HepG2 (cell line): Measurements from ENCODE around the gene ZNF844. TPM values are rescaled to one million over a fixed set of nuclear protein-coding genes. Genes with fewer than 3 reads are reported as not detected.

Experiments
- AGO1 ChIP-seq: fragments of 200-400 bp; formaldehyde crosslinking; IDR thresholded peaks from 2 replicates; pipeline ENCODE4 v1.6.1; 2017; ENCODE audit warnings: mild to moderate bottlenecking, low read depth, low read length, moderate library complexity; ENCODE audit not compliant: poor library complexity, severe bottlenecking
- ERF ChIP-seq: IDR thresholded peaks from 2 replicates; pipeline ENCODE4 v1.6.1; 2018; ENCODE audit warnings: missing biosample characterization, missing genetic modification reagents
- GABPB1 ChIP-seq: IDR thresholded peaks from 2 replicates; pipeline ENCODE4 v1.6.1; 2016; ENCODE audit warnings: mild to moderate bottlenecking, missing genetic modification reagents, moderate library complexity, missing compliant biosample characterization
- MED8 ChIP-seq: sonication (generic); formaldehyde crosslinking; IDR thresholded peaks from 2 replicates; pipeline ENCODE4 v1.8.1; 2023; ENCODE audit warnings: mild to moderate bottlenecking, missing genetic modification reagents; ENCODE audit not compliant: insufficient replicate concordance
- MEIS2 ChIP-seq: sonication (generic); formaldehyde crosslinking; IDR thresholded peaks from 2 replicates; pipeline ENCODE4 v1.9.0; 2021; ENCODE audit warnings: mild to moderate bottlenecking, missing genetic modification reagents
- NR1H2 ChIP-seq: sonication (generic); formaldehyde crosslinking; IDR thresholded peaks from 2 replicates; pipeline ENCODE4 v1.8.1; 2022; ENCODE audit warnings: low read depth, missing genetic modification reagents, borderline replicate concordance
- SOX6 ChIP-seq, 2 experiments: fragments of 450-650 bp in 1 of 2; sonication (generic) in 1 of 2; formaldehyde crosslinking in 1 of 2; IDR thresholded peaks; 2 replicates each; pipeline versions ENCODE4 v1.4.0 to v1.6.1; 2017 to 2020; ENCODE audit warnings: antibody characterized with exemption in 1 of 2, mild to moderate bottlenecking in 1 of 2, missing genetic modification reagents in 1 of 2
- STAT6 ChIP-seq: sonication (generic); formaldehyde crosslinking; IDR thresholded peaks from 2 replicates; pipeline ENCODE4 v1.4.0; 2020; ENCODE audit warnings: missing genetic modification reagents, mild to moderate bottlenecking, borderline replicate concordance
- ZC3H13 ChIP-seq: sonication (generic); formaldehyde crosslinking; IDR thresholded peaks from 2 replicates; pipeline ENCODE4 v1.8.1; 2023; ENCODE audit warnings: mild to moderate bottlenecking, missing genetic modification reagents, moderate library complexity
- ZNF143 ChIP-seq: sonication (generic); formaldehyde crosslinking; IDR thresholded peaks from 2 replicates; pipeline ENCODE4 v1.4.0; 2020; ENCODE audit warnings: missing genetic modification reagents
- ZNF317 ChIP-seq: sonication (generic); formaldehyde crosslinking; IDR thresholded peaks from 2 replicates; pipeline ENCODE4 v1.5.0; 2020; ENCODE audit warnings: mild to moderate bottlenecking, missing genetic modification reagents
- polyA plus RNA-seq, 8 experiments: library from polyadenylated mRNA; depleted of rRNA in 3 of 8; stranded (reverse) in 7 of 8; unstranded in 1 of 8; fragments of >200 nt; fragmentation: Illumina TruSeq in 4 of 8; extraction: Trizol in 4 of 8; gene quantifications; 2 replicates each; pipeline versions ENCODE4 v1.2.1 to v1.2.3, GENCODE V29; 2011 to 2016; ENCODE audit warnings: low read depth in 4 of 8, missing spikeins in 1 of 8, mixed read lengths in 1 of 8; ENCODE audit not compliant: insufficient read depth in 1 of 8
- total RNA-seq, 5 experiments: library from RNA; depleted of rRNA; stranded (reverse); fragments of >200 nt; fragmentation: Illumina TruSeq; extraction: Trizol; gene quantifications; 2 replicates each; pipeline ENCODE4 v1.2.3, GENCODE V29; 2016; ENCODE audit warnings: low read depth in 1 of 5
- TF ChIP-seq, protein P1 (sequence below): sonication (generic); formaldehyde crosslinking; IDR thresholded peaks from 2 replicates; pipeline ENCODE4 v1.9.0; 2021; ENCODE audit warnings: mild to moderate bottlenecking, missing genetic modification reagents
- TF ChIP-seq, protein P2 (sequence below): sonication (generic); formaldehyde crosslinking; IDR thresholded peaks from 2 replicates; pipeline ENCODE4 v1.8.0; 2022; ENCODE audit warnings: mild to moderate bottlenecking, missing genetic modification reagents, moderate library complexity
- TF ChIP-seq, protein P3 (sequence below): sonication (generic); formaldehyde crosslinking; IDR thresholded peaks from 2 replicates; pipeline ENCODE4 v1.5.1; 2020; ENCODE audit warnings: mild to moderate bottlenecking, moderate library complexity, missing genetic modification reagents

The ZNF844 gene
- total and polyA plus RNA-seq, 2 of the 13 experiments (the other 11 are each of a cell fraction or from before 2014, with no cell fraction given), result 1.0 to 3.2 TPM

DNA sequence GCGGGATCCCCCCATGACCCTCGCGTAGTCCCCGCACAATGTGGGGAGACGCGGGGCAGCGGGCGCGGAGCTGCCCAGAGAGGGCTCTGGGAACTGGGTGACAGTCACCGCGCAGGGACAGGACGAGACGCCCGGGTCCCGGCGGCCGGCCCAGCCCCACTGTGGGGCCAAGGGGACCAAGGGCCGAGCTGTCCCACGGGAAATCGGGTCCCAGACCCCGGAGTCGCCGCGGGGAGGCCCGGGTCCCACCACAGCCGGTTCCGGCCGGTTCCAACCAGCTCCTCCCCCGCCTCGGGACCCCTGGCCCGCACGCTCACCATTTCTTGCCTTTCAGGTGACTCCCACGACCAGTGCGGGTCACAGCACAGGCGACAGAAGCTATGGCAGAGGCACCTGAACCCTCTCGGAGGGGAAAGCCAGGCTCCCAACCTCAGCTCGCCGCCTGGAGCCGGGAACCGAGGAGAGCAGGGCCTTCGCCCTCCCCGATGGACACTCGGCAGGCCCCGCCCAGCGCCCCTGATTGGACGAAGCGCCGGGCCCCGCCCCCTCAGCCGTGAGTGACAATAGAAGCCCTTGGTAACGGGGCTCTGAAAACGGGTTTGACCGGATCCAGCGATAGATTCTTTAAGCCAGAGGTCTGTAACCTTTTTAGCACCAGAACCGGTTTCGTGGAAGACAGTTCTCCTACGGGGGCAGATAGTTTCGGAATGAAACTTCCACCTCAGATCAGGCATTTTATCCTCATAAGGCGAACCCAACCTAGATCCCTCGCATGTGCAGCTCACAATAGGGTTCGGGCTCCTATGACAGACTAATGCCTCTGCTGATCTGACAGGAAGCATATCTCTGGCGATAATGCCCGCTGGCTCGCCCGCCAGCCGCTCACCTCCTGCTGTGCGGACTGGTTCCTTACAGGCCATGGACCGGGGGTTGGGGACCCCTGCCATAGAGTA, 29.0 kb upstream of the ZNF844 start, which contains the start of gene ZNF433 (continued):
- peak; percentile 39 for TF ChIP-seq AGO1
- TF ChIP-seq, protein P1, sequence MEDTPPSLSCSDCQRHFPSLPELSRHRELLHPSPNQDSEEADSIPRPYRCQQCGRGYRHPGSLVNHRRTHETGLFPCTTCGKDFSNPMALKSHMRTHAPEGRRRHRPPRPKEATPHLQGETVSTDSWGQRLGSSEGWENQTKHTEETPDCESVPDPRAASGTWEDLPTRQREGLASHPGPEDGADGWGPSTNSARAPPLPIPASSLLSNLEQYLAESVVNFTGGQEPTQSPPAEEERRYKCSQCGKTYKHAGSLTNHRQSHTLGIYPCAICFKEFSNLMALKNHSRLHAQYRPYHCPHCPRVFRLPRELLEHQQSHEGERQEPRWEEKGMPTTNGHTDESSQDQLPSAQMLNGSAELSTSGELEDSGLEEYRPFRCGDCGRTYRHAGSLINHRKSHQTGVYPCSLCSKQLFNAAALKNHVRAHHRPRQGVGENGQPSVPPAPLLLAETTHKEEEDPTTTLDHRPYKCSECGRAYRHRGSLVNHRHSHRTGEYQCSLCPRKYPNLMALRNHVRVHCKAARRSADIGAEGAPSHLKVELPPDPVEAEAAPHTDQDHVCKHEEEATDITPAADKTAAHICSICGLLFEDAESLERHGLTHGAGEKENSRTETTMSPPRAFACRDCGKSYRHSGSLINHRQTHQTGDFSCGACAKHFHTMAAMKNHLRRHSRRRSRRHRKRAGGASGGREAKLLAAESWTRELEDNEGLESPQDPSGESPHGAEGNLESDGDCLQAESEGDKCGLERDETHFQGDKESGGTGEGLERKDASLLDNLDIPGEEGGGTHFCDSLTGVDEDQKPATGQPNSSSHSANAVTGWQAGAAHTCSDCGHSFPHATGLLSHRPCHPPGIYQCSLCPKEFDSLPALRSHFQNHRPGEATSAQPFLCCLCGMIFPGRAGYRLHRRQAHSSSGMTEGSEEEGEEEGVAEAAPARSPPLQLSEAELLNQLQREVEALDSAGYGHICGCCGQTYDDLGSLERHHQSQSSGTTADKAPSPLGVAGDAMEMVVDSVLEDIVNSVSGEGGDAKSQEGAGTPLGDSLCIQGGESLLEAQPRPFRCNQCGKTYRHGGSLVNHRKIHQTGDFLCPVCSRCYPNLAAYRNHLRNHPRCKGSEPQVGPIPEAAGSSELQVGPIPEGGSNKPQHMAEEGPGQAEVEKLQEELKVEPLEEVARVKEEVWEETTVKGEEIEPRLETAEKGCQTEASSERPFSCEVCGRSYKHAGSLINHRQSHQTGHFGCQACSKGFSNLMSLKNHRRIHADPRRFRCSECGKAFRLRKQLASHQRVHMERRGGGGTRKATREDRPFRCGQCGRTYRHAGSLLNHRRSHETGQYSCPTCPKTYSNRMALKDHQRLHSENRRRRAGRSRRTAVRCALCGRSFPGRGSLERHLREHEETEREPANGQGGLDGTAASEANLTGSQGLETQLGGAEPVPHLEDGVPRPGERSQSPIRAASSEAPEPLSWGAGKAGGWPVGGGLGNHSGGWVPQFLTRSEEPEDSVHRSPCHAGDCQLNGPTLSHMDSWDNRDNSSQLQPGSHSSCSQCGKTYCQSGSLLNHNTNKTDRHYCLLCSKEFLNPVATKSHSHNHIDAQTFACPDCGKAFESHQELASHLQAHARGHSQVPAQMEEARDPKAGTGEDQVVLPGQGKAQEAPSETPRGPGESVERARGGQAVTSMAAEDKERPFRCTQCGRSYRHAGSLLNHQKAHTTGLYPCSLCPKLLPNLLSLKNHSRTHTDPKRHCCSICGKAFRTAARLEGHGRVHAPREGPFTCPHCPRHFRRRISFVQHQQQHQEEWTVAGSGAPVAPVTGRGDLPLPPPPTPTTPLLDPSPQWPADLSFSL, result no peak
- TF ChIP-seq MEIS2 (CRISPR knock-in tag), result 0 out of 2 replicates have a peak, but pooled peaks have one; percentile 16
- no peak for TF ChIP-seq MED8 (CRISPR knock-in tag)
- TF ChIP-seq ZC3H13 (CRISPR knock-in tag), result peak; percentile 92; the same call in 1 of the 2 replicates
- TF ChIP-seq ERF (CRISPR knock-in tag), result peak; percentile 19; the same call in 1 of the 2 replicates
- TF ChIP-seq GABPB1, result peak; percentile 74
- TF ChIP-seq NR1H2, result peak; percentile 80; the same call in 1 of the 2 replicates
- TF ChIP-seq, protein P2, sequence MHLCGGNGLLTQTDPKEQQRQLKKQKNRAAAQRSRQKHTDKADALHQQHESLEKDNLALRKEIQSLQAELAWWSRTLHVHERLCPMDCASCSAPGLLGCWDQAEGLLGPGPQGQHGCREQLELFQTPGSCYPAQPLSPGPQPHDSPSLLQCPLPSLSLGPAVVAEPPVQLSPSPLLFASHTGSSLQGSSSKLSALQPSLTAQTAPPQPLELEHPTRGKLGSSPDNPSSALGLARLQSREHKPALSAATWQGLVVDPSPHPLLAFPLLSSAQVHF (CRISPR knock-in tag), result 0 out of 2 replicates have a peak, but pooled peaks have one; percentile 56
- TF ChIP-seq, protein P3, sequence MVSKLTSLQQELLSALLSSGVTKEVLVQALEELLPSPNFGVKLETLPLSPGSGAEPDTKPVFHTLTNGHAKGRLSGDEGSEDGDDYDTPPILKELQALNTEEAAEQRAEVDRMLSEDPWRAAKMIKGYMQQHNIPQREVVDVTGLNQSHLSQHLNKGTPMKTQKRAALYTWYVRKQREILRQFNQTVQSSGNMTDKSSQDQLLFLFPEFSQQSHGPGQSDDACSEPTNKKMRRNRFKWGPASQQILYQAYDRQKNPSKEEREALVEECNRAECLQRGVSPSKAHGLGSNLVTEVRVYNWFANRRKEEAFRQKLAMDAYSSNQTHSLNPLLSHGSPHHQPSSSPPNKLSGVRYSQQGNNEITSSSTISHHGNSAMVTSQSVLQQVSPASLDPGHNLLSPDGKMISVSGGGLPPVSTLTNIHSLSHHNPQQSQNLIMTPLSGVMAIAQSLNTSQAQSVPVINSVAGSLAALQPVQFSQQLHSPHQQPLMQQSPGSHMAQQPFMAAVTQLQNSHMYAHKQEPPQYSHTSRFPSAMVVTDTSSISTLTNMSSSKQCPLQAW (CRISPR knock-in tag), result peak; percentile 30; the same call in 1 of the 2 replicates
- no peak for TF ChIP-seq ZNF317
- no peak for TF ChIP-seq STAT6
- no peak for TF ChIP-seq ZNF143
- TF ChIP-seq SOX6 (IDR thresholded peaks at IDR 0.05), result no peak
- peak; percentile 26; the same call in 1 of the 2 replicates for TF ChIP-seq SOX6 (CRISPR knock-in tag; IDR thresholded peaks at IDR 0.05)
